GM11168 (cell line): ENCODE measurements around the gene FKBP1B.

Experiments used
- in situ Hi-C: fragments of 300-500 bp; cut with MboI; formaldehyde crosslinking; loops from one replicate; pipeline ENCODE4 v1.12.0; 2022; ENCODE audit warnings: low sequenced_read_pairs; ENCODE audit not compliant: unreplicated experiment

Gene FKBP1B

DNA sequence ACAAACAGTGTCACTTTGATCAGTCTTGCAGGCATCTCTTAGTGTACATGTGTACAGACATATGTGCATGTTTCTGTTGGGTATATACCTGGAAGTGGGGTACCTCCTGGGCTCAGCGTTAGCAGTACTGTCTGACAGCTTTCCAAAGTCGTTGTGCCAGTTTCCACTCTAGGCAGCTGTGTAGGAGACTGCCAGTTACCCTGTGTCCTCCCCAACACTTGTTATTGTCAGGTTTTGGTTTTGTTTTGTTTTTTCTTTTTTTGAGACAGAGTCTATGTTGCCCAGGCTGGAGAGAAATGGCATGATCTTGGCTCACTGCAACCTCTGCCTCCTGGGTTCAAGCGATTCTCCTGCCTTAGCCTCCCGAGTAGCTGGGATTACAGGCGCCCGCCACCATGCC lies 6.2 kb downstream of the FKBP1B start:
- in situ Hi-C loops, result no loop called here

DNA sequence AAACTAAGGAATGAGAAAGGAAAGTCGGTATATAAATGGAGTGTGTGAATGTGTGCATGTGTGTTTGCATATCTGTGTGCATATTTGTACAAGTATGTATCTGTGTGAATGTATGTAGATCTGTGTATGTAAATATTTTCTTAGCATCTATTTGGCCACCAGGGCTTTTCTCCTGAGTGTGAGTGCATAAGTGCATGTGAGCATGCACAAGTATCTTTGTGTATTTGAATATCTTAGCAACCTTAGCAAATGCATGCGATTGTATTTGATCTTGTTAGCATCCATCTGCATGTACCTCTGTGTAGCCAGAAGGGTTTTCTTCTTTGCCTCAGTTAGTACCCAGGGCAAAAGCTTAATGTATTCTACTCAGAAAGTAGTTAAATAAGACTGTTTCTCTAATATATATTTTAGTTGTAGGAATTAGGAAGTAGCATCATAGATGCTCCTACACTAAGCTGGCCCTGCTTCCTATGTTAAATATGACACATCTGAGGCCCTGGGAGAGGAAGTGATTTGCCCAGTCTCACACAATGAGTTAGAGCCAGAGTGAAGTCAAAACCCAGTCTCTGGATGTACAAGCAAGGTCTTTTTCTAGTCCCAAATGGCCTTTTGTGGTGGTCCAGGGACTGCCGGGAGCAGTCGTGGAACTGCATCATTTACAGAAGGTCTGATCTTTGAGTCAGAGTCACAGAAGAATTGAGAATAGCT lies 9.2 kb downstream of the FKBP1B start:
- in situ Hi-C loops, result no loop called here

DNA sequence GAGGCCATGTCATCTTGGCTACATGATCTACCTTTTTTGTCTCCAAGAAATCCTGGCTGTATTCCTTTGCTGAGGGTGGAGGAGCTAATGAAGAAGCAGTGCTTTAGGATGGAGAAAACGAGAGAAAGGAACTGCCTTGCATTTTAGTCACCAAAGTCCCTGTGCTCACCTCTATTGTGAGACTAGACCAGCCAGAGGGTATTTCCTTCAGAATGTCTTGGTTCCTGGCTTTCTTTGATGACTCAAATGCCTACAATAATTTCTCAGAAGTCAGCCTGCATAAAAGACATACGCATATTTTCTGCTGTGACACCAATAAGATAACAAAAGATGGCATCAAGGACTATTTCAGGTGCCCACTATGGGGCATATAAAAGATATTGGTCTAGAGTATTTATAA lies 15.8 kb downstream of the FKBP1B start:
- in situ Hi-C loops, result loop anchor here (10.0 kb wide), 1 partner anchor 241 kb away; no protein-coding TSS in a partner anchor

DNA sequence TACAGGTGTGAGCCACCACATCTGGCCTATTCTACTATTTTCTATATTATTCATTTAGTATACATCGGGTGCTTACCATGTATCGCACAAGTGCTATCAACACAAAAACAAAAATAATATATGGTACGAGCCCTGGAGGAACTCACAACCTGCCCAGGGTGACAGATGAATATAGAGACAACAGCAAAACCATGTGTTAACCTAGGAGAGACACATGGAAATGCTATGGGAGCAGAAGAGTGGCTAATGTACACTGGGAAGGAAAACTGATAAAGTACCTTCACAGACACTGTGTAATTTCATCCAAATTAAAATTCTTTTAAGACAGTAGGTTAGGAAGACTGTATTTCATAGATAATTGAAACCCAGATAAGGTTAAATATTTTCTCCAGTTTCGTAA lies 22.7 kb downstream of the FKBP1B start:
- in situ Hi-C loops, result no loop called here

DNA sequence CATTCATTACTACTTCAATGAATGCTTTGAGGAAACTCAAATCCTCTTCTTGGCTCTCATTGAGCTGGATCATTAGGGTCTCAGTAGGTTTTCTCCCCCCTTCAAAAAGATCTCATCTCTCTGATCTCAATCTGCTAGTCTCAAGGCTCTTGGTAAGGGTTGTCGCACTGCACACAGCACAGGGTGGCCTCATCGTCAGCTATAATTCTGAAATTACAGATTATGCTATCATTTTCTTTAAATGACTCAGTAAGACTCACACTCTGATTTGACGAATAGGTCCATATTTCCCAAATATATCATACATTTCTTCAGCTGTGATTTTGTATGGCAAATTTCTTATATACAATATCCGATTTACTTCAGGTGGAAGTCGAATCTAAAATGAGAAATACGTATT lies 24.3 kb downstream of the FKBP1B start:
- in situ Hi-C loops, result no loop called here

DNA sequence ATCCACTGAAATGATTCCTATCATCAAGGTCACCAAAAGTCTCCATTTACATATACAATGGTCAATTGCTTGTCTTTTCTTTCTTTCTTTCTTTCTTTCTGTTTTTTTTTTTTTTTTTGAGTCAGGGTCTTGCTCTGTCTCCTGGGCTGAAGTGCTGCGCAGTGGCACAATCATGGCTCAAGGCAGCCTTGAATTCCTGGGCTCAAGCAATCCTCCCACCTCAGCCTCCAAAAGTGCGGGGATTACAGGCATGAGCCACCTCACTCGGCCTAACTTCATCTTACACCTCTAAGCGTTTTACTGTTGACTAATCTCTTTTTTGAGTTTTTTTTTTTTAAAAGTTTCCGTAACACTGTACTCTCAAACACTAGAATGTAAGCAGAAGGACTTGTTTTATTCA lies 25.7 kb downstream of the FKBP1B start:
- in situ Hi-C loops, result no loop called here

DNA sequence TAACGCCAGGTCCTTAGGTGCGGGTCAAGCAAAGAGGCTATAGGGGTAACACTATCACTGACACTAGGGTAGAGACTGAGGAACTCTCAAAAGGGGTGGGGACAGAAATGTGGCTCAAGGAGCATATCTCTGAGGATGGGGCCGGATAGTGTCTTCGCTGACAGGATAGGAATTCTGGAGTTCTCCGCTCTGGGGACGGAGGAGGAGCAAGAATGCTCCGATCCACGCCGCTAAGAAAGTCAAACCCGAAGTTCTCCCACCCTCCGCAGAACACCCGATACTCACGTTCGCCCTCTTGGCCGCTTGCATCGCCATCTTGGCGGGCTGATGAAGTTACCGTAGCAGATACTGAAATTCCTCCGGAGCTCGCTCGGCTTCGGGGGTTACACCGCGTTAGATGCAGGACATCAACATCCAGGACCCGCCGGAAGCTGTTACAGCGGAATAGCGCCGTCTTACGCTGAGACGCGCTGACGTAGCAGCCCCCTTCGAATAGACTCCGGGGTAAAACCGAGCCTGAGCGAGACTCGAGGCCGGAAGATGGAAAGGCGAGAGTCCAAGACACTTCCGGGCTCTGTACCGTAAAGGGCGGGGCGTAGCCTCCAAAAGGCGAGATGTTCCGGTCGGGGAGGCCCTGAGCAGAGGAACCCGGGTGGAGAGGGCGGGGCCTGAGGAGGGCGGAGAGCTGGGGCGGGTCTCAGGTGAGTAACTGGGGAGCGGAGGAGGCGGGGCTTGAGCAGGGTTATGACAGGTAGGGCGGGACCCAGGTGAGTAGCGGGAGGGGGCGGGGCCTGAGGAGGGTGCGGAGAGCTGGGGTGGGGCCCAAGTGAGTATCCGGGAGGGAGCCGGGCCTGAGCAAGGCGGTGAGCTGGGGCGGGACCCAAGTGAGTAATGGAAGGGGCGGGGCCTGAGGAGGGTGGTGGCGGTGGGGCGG lies 26.6 kb downstream of the FKBP1B start, which contains the start of gene SF3B6:
Gene SF3B6 (minus strand): TSS at position 412 of the 934 bp plus-strand sequence. CDS start 97 bp downstream, at position 315.
- in situ Hi-C loops, result no loop called here

DNA sequence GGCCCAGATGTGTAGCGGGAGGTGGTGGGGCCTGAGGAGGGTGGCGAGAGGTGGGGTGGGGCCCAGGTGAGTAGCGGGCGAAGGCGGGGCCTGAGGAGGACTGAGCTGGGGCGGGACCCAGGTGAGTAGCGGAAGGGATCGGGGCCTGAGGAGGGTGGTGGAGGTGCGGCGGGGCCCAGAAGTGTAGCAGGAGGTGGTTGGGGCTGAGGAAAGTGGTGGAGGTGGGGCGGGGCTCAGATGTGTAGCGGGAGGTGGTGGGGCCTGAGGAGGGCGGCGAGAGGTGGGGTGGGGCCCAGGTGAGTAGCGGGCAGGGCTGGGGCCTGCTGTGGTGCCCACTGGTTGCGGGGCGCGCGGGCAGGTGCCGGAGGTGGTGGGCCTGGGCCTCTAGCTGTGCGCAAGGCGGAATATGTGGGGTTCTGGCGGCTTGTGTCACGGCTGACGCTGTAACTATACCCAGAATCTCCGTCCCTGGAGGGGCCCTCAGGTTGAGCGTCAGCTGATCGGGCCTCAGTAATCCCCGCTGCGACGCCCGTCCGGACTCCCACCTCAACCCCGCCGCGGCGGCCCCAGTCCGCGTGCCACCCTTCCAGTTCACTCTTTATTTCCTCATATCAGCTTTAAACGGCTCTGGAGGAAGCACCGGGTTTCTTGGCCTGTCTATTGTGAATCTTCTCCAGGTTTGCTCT lies 27.5 kb downstream of the FKBP1B start:
- in situ Hi-C loops, result no loop called here

DNA sequence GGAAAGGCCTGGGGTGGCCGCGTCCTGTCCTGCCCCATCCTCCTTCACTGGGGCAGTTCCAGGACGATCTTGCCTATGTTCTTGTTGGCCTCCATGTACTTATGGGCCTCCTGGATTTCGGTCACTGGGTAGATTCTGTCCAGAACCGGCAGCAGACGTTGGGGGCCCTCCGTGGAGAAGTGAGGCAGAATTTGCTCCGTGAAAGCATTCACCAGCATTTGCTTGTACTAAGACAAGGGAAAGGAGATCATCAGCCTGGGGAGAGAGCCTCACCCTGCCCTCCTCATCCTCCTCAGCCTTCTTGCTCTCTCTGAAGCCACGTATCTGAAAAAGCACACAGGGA lies 28.0 kb downstream of the FKBP1B start:
- in situ Hi-C loops, result no loop called here

DNA sequence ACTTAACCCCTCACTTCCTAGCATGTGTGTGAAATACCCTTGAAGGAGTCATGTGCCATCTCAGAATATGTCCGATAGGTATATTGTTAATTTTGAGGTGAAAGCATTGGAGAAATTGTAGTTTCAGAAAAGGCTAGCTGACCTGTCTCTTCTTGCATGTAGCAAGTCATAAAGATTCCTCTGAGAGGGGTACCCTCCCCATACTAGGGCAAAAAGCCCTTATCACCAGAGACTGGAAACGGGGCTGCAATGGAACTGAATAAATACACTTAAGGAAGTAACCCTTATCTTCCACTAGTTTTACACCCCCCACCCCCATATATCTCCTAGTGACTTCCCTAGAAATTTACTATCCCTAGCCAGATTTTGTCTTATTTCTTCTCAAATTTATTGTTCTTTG lies 28.3 kb downstream of the FKBP1B start:
- in situ Hi-C loops, result no loop called here

DNA sequence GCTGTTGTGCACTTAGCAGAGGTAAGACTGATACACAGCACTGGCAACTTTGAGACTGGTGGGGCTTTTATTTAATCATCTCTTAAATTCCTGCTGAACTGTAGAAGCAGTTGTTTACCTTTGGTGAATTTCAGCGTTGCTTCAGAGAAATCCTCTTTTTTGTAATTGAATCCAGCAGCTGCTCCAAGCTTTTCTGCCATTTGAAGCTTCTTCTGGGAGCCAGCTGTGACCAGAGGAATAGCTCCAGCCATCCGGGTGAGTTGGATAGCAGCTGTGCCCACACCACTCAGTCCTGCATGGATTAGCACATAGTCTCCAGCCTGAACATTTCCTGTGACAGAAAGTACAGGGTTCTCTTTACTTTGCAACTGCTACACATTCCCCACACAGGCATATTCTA lies 31.2 kb downstream of the FKBP1B start:
- in situ Hi-C loops, result no loop called here

DNA sequence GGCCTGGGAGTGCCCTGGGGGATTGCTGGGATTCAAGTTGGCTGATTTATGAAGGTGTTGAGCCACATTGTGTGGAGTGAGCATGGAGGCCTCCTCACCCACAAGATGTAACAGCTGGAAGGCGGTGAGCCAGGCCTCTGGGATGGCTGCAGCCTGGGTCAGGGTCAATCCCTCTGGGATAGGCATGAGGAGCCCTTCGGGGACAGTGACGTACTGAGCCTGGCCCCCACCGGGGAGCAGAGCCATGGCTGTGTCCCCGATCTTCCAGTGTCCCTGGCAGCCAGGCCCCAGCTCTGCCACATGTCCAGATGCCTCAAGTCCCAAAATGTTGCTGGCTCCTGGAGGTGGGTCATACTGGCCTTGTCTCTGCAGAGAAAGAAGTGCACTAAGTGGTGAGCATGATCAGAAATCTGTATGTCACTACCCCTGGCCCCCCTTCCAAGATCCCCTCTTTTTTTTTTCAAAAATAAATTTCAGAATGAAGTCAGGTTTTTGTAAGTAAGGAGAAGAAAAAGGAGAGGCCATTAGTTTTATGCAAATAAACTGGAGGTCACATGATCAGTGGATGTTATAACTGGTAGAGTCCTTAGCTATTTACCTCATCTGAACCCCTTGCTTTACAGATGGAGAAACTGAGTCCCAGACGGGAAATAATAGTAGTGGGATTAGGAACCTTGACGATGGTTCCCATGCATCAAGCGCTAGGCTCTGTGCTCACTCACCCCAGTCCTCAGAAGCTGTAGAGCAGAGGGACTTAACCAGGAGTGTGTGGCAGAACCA lies 33.4 kb downstream of the FKBP1B start:
- in situ Hi-C loops, result no loop called here

DNA sequence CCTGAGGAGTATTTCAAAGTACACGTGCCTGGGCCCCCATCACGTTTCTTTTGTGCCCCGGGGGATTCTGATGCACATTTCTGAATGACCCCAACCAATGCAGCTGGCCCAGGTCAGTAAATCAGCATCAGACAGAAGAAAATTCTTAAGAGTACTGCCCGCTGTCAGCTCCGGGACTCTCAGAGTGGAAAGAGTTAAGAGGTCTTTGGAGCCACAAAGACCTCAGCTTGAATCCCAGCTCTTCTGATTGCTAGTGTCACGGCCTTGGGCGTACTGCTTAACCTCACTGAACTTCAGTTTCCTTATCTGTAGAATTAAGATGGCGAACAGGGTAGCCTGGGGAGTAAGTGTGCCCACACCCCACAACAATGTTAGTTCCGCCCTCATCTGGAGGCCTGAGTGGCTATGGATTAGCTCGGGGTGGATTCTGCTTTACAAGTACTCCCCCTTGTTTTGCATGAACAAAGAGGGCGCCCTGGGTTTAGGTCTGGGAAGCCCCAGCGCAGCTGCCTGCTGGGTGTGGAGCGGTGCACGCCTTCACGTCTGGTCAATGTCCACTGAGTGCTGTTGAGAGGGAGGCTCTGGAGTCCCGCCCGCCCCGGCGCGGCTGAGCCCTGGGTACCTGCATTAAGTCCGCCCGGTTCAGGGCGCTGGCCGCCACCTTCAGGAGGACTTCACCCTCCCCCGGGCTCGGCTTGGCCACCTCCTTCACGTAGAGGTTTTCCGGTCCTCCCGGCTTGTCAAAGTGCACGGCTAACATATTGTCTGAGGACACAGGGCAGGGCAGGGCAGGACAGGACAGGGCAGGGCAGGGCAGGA lies 34.2 kb downstream of the FKBP1B start:
- in situ Hi-C loops, result no loop called here

DNA sequence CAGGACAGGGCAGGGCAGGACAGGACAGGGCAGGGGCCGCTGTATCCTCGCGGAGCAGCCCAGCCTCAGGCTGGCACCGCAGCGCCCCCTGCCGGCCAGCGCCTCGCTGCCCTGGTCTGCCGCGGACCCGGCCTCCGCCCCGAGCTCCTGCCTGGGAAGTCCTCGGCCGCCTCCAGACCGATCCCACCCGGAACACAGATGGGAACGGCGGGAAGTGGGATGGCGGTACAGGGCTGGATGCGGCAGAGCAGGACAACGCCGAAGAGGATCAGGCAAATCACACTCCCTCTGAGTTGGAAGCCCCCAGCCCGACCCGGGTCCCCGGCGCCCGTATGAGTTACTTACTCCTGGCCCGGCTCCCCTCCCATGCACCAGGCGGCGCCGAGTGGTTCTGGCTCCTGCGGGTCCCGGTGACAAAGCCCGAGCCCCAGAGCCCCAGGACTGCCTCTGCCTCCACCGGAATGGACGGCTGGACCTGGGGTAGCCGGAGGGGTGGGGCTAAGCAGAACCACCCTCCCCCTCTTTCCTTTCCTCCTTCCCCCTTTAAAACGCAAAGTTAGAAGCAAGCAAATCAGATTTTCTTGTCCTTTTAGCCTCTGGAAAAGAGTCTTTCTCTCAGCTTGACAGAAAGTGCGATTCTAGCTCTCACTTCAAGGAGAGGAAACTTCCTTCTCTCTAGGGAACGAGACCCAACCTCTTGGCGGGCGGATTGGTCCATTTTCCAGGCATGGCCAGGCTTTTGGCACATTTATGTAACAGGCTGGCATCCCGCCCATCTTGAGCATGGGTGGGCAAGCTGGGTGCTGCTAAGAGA lies 35.1 kb downstream of the FKBP1B start, which contains the start of gene TP53I3:
Gene TP53I3 (minus strand): TSS at position 449 of the 814 bp plus-strand sequence. CDS start 508 bp downstream, outside the sequence.
- in situ Hi-C loops, result no loop called here

DNA sequence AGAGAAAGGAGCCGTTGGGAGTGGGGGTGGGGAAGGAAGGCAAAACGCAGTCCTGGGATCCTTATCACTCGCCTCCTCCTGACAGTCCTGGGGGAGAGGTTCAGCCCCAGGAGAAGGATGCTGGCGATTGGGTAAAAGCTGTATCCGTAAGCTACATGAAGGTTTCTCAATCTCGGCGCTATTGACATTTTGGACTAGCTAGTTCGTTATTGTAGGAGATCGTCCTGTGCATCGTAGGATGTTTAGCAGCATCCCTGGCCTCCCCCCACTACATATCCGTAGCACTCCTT lies 35.6 kb downstream of the FKBP1B start:
- in situ Hi-C loops, result no loop called here

DNA sequence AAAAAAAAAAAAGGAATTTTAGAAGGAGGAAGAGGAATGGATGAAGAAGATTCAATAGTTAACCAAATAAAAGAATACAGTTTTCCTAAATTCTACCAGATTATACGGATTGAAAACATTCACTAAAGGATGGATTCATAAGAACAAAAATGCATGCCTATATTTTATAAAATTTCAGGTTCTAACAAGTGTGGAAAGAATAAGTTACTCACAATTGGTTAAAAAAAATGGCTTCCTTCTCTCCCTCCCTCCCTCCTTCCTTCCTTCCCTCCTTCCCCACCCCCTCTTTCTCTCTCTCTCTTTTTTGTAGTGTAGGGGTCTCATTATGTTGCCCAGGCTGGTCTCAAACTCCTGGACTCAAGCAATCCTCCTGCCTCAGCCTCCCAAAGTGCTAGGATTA lies 36.7 kb downstream of the FKBP1B start:
- in situ Hi-C loops, result no loop called here

DNA sequence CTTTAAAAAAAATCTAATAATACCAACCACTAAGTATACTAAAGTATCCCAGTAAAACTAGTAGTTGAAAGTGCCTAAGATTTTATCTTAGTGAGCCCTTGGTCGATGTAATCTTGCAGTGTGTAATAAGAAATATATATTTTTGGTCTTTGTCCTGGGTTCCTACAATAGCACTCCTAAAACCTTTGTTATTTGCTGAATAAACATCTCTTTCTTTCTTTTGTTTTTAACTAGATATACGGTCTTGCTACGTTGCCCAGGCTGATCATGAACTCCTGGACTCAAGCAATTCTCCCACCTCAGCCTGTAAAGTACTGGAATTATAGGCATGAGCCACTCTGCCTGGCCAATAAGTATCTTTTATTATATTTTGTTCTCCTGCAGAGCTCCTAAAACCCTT lies 37.5 kb downstream of the FKBP1B start:
- in situ Hi-C loops, result no loop called here

DNA sequence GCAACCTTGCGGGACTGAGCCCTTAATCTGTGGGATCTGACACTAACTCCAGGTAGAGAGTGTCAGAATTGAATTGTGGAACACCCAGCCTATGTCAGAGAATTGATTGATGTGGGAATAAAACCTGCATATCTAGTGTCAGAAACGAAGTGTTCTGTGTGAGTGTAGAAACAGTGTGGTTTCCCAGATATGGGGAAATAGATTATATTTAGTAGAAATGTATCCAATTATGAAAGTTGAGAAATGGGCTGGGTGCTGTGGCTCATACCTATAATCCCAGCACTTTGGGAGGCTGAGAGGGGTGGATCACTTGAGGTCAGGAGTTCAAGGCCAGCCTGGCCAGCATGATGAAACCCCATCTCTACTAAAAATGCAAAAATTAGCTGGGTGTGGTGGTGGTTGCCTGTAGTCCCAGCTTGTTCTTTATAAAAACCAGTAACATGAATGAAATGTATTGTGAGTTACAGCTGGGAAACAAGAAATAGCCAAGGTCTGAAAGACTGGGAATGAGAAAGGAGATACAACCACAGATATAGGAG lies 39.3 kb downstream of the FKBP1B start:
- in situ Hi-C loops, result no loop called here
